HG03135 (cell line): ENCODE data around the gene CLEC18C.
"Not testable (repeated sequence)": the region's sequence is repeated elsewhere in the genome, so short reads cannot be mapped to it uniquely, and the experiment has no call there.

Experiments used
- ATAC-seq: cut with Tn5 transposase; IDR thresholded peaks from one replicate; pipeline ENCODE4 v1.9.1; 2021; ENCODE audit warnings: mild to moderate bottlenecking, moderate library complexity; ENCODE audit not compliant: unreplicated experiment

Gene CLEC18C

GRCh38 chr16:70204668-70205405 is 31.2 kb downstream of the CLEC18C start:
- not testable (repeated sequence) for ATAC-seq

- not testable (repeated sequence) for ATAC-seq
Measured at GRCh38 chr16:70206382-70206781, 32.8 kb downstream of the CLEC18C start.

- ATAC-seq: not testable (repeated sequence)
Measured at GRCh38 chr16:70218586-70218985, 45.0 kb downstream of the CLEC18C start.

DNA sequence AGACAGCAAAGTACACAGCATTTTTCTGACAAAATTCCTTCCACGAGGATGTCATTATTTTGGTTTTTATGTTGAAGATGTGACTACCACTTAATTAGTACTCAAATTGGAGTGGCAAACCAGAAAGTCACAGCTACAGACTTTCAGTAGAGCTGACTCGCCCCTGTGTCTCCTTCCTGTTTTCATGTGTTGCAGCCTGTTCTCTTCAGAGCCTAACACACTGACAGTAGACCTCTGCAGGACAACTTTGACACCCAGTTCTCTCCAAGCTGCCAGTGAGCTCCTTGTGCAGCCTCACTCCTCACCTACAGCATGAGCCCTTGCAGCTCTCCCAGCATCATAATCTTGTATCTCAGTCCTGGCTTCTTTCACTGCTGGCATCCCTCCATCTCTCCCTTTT is 49.0 kb downstream of the CLEC18C start:
- not testable (repeated sequence) for ATAC-seq

- not testable (repeated sequence) for ATAC-seq
Measured at GRCh38 chr16:70223216-70223615, 49.6 kb downstream of the CLEC18C start.

GRCh38 chr16:70223971-70224513 is 50.5 kb downstream of the CLEC18C start:
- not testable (repeated sequence) for ATAC-seq

- not testable (repeated sequence) for ATAC-seq
Measured at GRCh38 chr16:70224645-70225044, 51.1 kb downstream of the CLEC18C start.

DNA sequence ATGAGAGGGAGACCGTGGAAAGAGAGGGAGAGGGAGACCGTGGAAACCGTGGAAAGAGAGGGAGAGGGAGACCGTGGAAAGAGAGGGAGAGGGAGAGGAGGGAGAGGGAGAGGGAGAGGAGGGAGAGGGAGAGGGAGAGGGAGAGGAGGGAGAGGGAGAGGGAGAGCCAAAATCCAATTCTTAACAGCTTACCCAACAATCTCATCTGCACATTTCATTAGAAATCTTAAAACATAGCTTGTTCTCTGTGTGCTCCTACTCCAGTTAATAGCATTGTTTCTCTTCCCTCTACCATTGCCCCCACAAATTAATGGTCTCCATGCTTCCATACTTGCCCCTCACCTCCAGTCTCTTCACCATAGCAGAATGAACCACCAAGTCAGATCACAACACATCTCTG is 51.8 kb downstream of the CLEC18C start:
- not testable (repeated sequence) for ATAC-seq

GRCh38 chr16:70226024-70226423 is 52.4 kb downstream of the CLEC18C start:
- not testable (repeated sequence) for ATAC-seq

- not testable (repeated sequence) for ATAC-seq
Measured at GRCh38 chr16:70231831-70232230, 58.2 kb downstream of the CLEC18C start.
